Effector CD4-positive, alpha-beta T cell (primary cell): ENCODE data around the gene DNTTIP2.
A peak's percentile ranks its signal among the peaks of the same experiment; 100 is the strongest.
"Not testable (repeated sequence)": the region's sequence is repeated elsewhere in the genome, so short reads cannot be mapped to it uniquely, and the experiment has no call there.

ENCODE experiments used
- DNase-seq: peaks from one replicate; pipeline ENCODE4 v3.0.0-alpha.2; 2020

The DNTTIP2 gene

GRCh38 chr1:93876244-93876643, 2.8 kb downstream of the DNTTIP2 start:
- DNase-seq = no peak

GRCh38 chr1:93874025-93874651, 4.9 kb downstream of the DNTTIP2 start:
- no peak for DNase-seq

GRCh38 chr1:93871366-93871765, 7.6 kb downstream of the DNTTIP2 start:
- no peak for DNase-seq

- no peak for DNase-seq
Observed at GRCh38 chr1:93869653-93870052, 9.4 kb downstream of the DNTTIP2 start.

- not testable (repeated sequence) for DNase-seq
Observed at GRCh38 chr1:93868492-93868891, 10.5 kb downstream of the DNTTIP2 start.

GRCh38 chr1:93865253-93865652, 13.8 kb downstream of the DNTTIP2 start:
- DNase-seq = no peak

- DNase-seq = no peak
Observed at GRCh38 chr1:93864175-93864574, 14.8 kb downstream of the DNTTIP2 start.

GRCh38 chr1:93857653-93858052, 21.4 kb downstream of the DNTTIP2 start:
- not testable (repeated sequence) for DNase-seq

- DNase-seq = not testable (repeated sequence)
Observed at GRCh38 chr1:93855983-93856382, 23.0 kb downstream of the DNTTIP2 start.

- no peak for DNase-seq
Observed at GRCh38 chr1:93853940-93854339, 25.1 kb downstream of the DNTTIP2 start.

GRCh38 chr1:93851878-93852277, 27.1 kb downstream of the DNTTIP2 start:
- DNase-seq = no peak

- DNase-seq = no peak
Observed at GRCh38 chr1:93851327-93851712, 27.7 kb downstream of the DNTTIP2 start.

GRCh38 chr1:93850687-93851326, 28.2 kb downstream of the DNTTIP2 start:
- peak; percentile 40 for DNase-seq

- no peak for DNase-seq
Observed at GRCh38 chr1:93848350-93848883, 30.6 kb downstream of the DNTTIP2 start.

- DNase-seq = peak; percentile 54
Observed at GRCh38 chr1:93847811-93848288, 31.2 kb downstream of the DNTTIP2 start.

GRCh38 chr1:93846992-93847810, 31.8 kb downstream of the DNTTIP2 start:
- DNase-seq = peak; percentile 82

- DNase-seq = peak; percentile 73
Observed at GRCh38 chr1:93846206-93846991, 32.6 kb downstream of the DNTTIP2 start.

- DNase-seq = peak; percentile 19
Observed at GRCh38 chr1:93845538-93846205, 33.3 kb downstream of the DNTTIP2 start.

GRCh38 chr1:93844262-93845045, 34.6 kb downstream of the DNTTIP2 start:
- peak; percentile 28 for DNase-seq

- DNase-seq = no peak
Observed at GRCh38 chr1:93842750-93843500, 36.1 kb downstream of the DNTTIP2 start.
